Left lung (tissue), 10 donors: ENCODE measurements around the gene XPO5. TPM values are rescaled to one million over a fixed set of nuclear protein-coding genes. Genes with fewer than 3 reads are reported as not detected.

Experiments
- ATAC-seq: fragments of 200-7000 bp; cut with Tn5 transposase; one replicate; pipeline ENCODE4 v1.9.1; 2020; ENCODE audit warnings: moderate library complexity
- DNase-seq, 4 donors: peaks; one replicate each; pipeline ENCODE4 v3.0.0-alpha.2; 2013 to 2020
- H3K27ac ChIP-seq, 2 donors: fragments of 200-600 bp; sonication (generic) in 1 of 2; one replicate each; pipeline versions ENCODE4 v1.5.0 to v1.8.0; 2020 to 2021
- H3K27me3 ChIP-seq, 2 donors: fragments of 200-600 bp; sonication (generic) in 1 of 2; one replicate each; pipeline versions ENCODE4 v1.5.0 to v1.8.0; 2020 to 2021
- H3K36me3 ChIP-seq, 2 donors: fragments of 200-600 bp; sonication (generic) in 1 of 2; one replicate each; pipeline versions ENCODE4 v1.5.0 to v1.8.0; 2020 to 2021
- H3K4me1 ChIP-seq, 2 donors: fragments of 200-600 bp; one replicate each; pipeline ENCODE4 v1.8.0; 2021
- H3K4me3 ChIP-seq, 2 donors: fragments of 200-600 bp; sonication (generic) in 1 of 2; one replicate each; pipeline versions ENCODE4 v1.5.0 to v1.8.0; 2020 to 2021; ENCODE audit warnings: mild to moderate bottlenecking in 1 of 2
- H3K9me3 ChIP-seq, 2 donors: fragments of 200-600 bp; sonication (generic) in 1 of 2; one replicate each; pipeline versions ENCODE4 v1.5.0 to v1.8.0; 2020 to 2021
- CTCF ChIP-seq, 2 donors: fragments of 200-600 bp; sonication (generic) in 1 of 2; IDR thresholded peaks; one replicate each; pipeline versions ENCODE4 v1.5.0 to v1.8.0; 2021; ENCODE audit warnings: antibody characterized with exemption in 2 of 2
- intact Hi-C, 2 donors: fragments of 100-400 bp; cut with DNase I; formaldehyde crosslinking; loops; one replicate each; pipeline versions ENCODE4 v1.11.2 to v1.14.2; 2022
- polyA plus RNA-seq, 6 donors: library from polyadenylated mRNA; unstranded; fragments of 120-200 nt; gene quantifications; one replicate each; pipeline ENCODE4 v1.2.1, GENCODE V29; 2013; ENCODE audit not compliant: insufficient read length in 6 of 6
- total RNA-seq, 2 donors: library from RNA; stranded (reverse); fragmentation: NEBNext Ultra II Directional; extraction: Animal tissue kit (Norgen Biotek cat#: 25700); gene quantifications; one replicate each; pipeline ENCODE4 v1.2.1, GENCODE V29; 2021
- donor health status: DM: no; HTN: yes; CAD: no.
- donor health status: DM: no; HTN: no; CAD: no.

Gene XPO5
- total and polyA plus RNA-seq, 8 donors, result 24.0 to 52.9 (median 42.0) TPM

DNA sequence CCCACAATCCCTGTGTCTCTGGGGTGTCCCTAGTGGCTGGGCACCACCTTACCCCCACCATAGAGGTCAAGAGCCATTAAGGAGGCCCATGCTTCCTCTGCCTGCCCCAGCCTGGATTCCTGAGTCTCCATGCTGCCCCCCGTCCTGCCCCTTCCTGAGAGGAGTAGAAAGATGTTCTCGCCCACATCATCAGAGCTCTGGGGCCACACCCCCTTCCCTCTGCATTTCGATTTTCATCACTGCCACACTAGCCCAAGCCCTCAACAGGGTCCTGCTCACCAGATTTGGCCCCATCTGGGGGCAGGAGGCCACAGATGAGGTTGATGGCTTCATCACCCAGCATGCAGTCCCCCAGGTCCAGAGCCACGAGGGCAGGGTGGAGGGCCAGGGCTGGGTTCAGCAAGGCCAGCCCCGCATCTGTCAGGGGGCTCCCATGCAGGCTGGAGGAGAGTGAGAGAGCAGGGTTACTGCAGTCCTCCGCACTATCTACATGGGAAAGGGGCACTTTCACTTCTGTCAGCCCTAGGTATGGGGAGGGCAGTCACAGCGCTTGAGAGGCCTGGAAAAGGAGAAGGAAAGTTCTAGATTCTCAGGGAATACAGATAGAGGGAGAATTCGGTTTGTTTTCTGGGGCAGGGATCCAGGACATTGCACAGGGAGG is 67.2 kb downstream of the XPO5 start:
- no peak for ATAC-seq
- intact Hi-C loops, result loop anchor here (5.0 to 10.0 kb wide), 3 partner anchors 54 to 244 kb away; partner anchors contain the start of gene DLK2 (in 1 of the 2)
- Histone ChIP-seq H3K36me3 (peaks cover 0 to 57% of the 10 kb centered on the region in 2 donors), H3K4me3 (no peak overlapping the region), H3K27ac (no peak overlapping the region), H3K9me3 (no peaks in the 10 kb centered on the region), H3K27me3 (peaks cover 0 to 31% of the 10 kb centered on the region in 2 donors), H3K4me1 (peaks cover 10 to 43% of the 10 kb centered on the region in 2 donors)
- TF ChIP-seq CTCF (IDR thresholded peaks at IDR 0.05), result no peak
- no peak for DNase-seq

DNA sequence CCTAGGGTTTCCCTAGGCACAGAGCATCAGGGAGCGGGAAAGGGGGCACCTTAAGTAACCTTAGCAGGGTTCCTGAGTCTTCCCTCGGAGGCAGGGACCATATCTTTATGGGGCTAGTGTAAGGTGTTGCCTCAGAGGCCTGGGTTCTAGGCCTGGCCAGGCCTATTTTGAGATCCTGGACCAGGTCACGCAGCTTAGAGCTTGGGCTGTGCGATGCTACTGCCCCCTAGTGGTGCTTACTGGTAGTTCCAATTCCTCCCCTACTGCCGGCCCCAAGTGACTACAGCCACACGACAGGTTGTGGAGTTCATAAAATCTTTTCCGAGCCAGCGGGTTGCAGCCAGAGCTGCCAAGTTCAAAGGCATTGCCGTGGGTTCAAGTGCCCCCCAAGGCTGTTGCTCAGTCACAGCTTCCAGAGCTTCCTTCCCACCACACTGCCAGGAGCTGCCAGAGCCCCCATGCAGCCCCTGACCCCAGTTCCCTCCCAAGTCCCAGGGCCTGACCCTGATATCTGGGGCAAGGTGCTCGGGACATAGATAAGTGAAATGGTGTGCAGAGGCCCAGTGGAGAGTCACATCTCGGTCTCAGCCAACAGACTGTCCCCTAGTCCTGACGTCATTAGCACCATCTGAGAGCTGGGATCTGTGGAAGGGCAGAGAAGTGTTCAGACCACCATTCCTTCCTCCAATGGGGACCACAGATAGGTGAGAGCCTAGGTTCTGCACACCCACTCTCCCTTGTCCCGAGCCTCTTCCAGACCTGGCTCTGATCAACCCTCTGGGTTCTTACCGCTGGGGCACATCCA is 69.0 kb downstream of the XPO5 start:
- ATAC-seq (peak; percentile 74), DNase-seq (peak in 3 of 4 donors; percentile 73 to 87 (median 75))
- peaks cover 0 to 57% of the 10 kb centered on the region in 2 donors for H3K36me3 ChIP-seq
- no peaks in the 10 kb centered on the region for H3K9me3 ChIP-seq
- no peak overlapping the region for H3K27ac ChIP-seq
- H3K4me1 ChIP-seq, result peaks cover 10 to 30% of the 10 kb centered on the region in 2 donors
- intact Hi-C loops, result loop anchor here (5.0 to 10.0 kb wide), 3 partner anchors 52 to 242 kb away; partner anchors contain the start of gene DLK2 (in 1 of the 2)
- H3K4me3 ChIP-seq, result no peak overlapping the region
- TF ChIP-seq CTCF (IDR thresholded peaks at IDR 0.05), result peak; percentile 92 to 99
- H3K27me3 ChIP-seq, result peaks cover 0 to 31% of the 10 kb centered on the region in 2 donors

GRCh38 chr6:43506171-43506570 is 69.7 kb downstream of the XPO5 start:
- Histone ChIP-seq H3K27ac (no peak overlapping the region), H3K4me3 (no peak overlapping the region), H3K4me1 (peaks cover 10 to 29% of the 10 kb centered on the region in 2 donors), H3K27me3 (peaks cover 0 to 31% of the 10 kb centered on the region in 2 donors), H3K36me3 (peaks cover 0 to 53% of the 10 kb centered on the region in 2 donors), H3K9me3 (no peaks in the 10 kb centered on the region)
- intact Hi-C loops, result loop anchor here (5.0 to 10.0 kb wide), 3 partner anchors 51 to 241 kb away; partner anchors contain the start of gene DLK2 (in 1 of the 2)
- DNase-seq (no peak), ATAC-seq (no peak)
- no peak for TF ChIP-seq CTCF (IDR thresholded peaks at IDR 0.05)

DNA sequence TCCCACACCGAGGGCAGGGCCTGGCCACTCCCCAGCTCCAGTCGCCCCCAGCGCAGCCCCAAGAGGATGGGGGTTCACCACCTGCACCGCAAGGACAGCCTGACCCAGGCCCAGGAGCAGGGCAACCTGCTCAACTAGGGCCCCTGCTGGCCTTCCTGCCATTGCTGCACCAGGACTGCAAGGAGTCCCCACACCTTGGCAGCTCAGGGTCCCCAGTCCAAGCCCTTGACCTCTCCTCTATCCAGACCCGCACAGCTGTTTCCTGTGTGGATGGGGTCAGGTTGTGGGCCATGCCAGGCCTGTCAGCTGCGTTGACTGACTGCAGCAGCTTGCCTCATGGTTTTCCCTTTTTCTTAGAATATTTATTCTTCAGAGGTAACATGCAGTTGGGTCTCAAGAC is 70.1 kb downstream of the XPO5 start:
- Histone ChIP-seq H3K4me1 (peaks cover 8 to 26% of the 10 kb centered on the region in 2 donors), H3K9me3 (no peaks in the 10 kb centered on the region), H3K27me3 (peaks cover 0 to 31% of the 10 kb centered on the region in 2 donors), H3K27ac (no peak overlapping the region), H3K36me3 (peaks cover 0 to 53% of the 10 kb centered on the region in 2 donors), H3K4me3 (no peak overlapping the region)
- no peak for TF ChIP-seq CTCF (IDR thresholded peaks at IDR 0.05)
- no peak for DNase-seq
- ATAC-seq, result no peak
- intact Hi-C loops, result loop anchor here (5.0 to 10.0 kb wide), 3 partner anchors 51 to 241 kb away; partner anchors contain the start of gene DLK2 (in 1 of the 2)
